Measurements from ENCODE around the gene SHC4. TPM values are rescaled to one million over a fixed set of nuclear protein-coding genes. Genes with fewer than 3 reads are reported as not detected.
A peak's percentile ranks its signal among the peaks of the same experiment; 100 is the strongest.

SHC4 gene
- polyA plus RNA-seq, 1 donor from 2014 or later, result 4.5 TPM

GRCh38 chr15:48861813-48862431 lies 101.8 kb downstream of the SHC4 start:
- no peak overlapping the region for H3K27ac ChIP-seq (ENCODE audit: low read length)
- no peaks in the 10 kb centered on the region for H3K79me2 ChIP-seq (replicated peaks; ENCODE audit: insufficient read depth, low read length)
- H3K9me2 ChIP-seq (ENCODE audit: insufficient read depth, low read length), result no peaks in the 10 kb centered on the region
- H3K9me3 ChIP-seq (ENCODE audit: low read length), result no peaks in the 10 kb centered on the region
- H2AFZ ChIP-seq (ENCODE audit: low read depth, low read length), result no peak overlapping the region
- H3K4me2 ChIP-seq (ENCODE audit: low read length), result no peak overlapping the region
- no peak overlapping the region for H3K4me3 ChIP-seq (ENCODE audit: low read length)
- H3K9ac ChIP-seq (ENCODE audit: low read length), result no peak overlapping the region
- no peaks in the 10 kb centered on the region for H3K36me3 ChIP-seq (ENCODE audit: insufficient read depth, low read length)
- H3F3A ChIP-seq (ENCODE audit: insufficient read depth, low read length, poor library complexity, severe bottlenecking), result no peaks in the 10 kb centered on the region
- TF ChIP-seq REST (IDR thresholded peaks at IDR 0.05; ENCODE audit: borderline replicate concordance) (no peak), EP300 (conservative IDR thresholded peaks at IDR 0.05; ENCODE audit: poor library complexity, severe bottlenecking) (no peak), CTCF (IDR thresholded peaks at IDR 0.05; ENCODE audit: poor library complexity, severe bottlenecking) (peak; percentile 87), EZH2 (IDR thresholded peaks at IDR 0.05; ENCODE audit: borderline replicate concordance, insufficient read depth, low read length, poor library complexity, severe bottlenecking) (no peak), TAF1 (IDR thresholded peaks at IDR 0.05; ENCODE audit: low read depth) (no peak), SMC3 (conservative IDR thresholded peaks at IDR 0.05; ENCODE audit: poor library complexity) (peak; percentile 94), RAD21 (conservative IDR thresholded peaks at IDR 0.05) (peak; percentile 95), POLR2AphosphoS5 (IDR thresholded peaks at IDR 0.05) (no peak)
- no peaks in the 10 kb centered on the region for H3K27me3 ChIP-seq (ENCODE audit: insufficient read depth, low read depth, low read length)
- no peaks in the 10 kb centered on the region for H4K20me1 ChIP-seq (ENCODE audit: insufficient read depth)

GRCh38 chr15:48859426-48859825 lies 104.3 kb downstream of the SHC4 start:
- Histone ChIP-seq H3K9ac (ENCODE audit: low read length) (no peak overlapping the region), H3F3A (ENCODE audit: insufficient read depth, low read length, poor library complexity, severe bottlenecking) (no peaks in the 10 kb centered on the region), H3K9me2 (ENCODE audit: insufficient read depth, low read length) (no peaks in the 10 kb centered on the region), H3K79me2 (replicated peaks; ENCODE audit: insufficient read depth, low read length) (no peaks in the 10 kb centered on the region), H3K9me3 (ENCODE audit: low read length) (no peaks in the 10 kb centered on the region), H2AFZ (ENCODE audit: low read depth, low read length) (no peak overlapping the region), H3K27ac (ENCODE audit: low read length) (no peak overlapping the region), H4K20me1 (ENCODE audit: insufficient read depth) (no peaks in the 10 kb centered on the region), H3K27me3 (ENCODE audit: insufficient read depth, low read depth, low read length) (no peaks in the 10 kb centered on the region), H3K4me3 (ENCODE audit: low read length) (no peak overlapping the region), H3K36me3 (ENCODE audit: insufficient read depth, low read length) (no peaks in the 10 kb centered on the region), H3K4me2 (ENCODE audit: low read length) (no peak overlapping the region)
- no peak for TF ChIP-seq EZH2 (IDR thresholded peaks at IDR 0.05; ENCODE audit: borderline replicate concordance, insufficient read depth, low read length, poor library complexity, severe bottlenecking)
- no peak for TF ChIP-seq EP300 (conservative IDR thresholded peaks at IDR 0.05; ENCODE audit: poor library complexity, severe bottlenecking)
- no peak for TF ChIP-seq REST (IDR thresholded peaks at IDR 0.05; ENCODE audit: borderline replicate concordance)
- TF ChIP-seq POLR2AphosphoS5 (IDR thresholded peaks at IDR 0.05), result no peak
